ENCODE data around the gene SVIL. TPM values are rescaled to one million over a fixed set of nuclear protein-coding genes. Genes with fewer than 3 reads are reported as not detected.
"Not testable (repeated sequence)": the region's sequence is repeated elsewhere in the genome, so short reads cannot be mapped to it uniquely, and the experiment has no call there.

SVIL gene
- total RNA-seq, 2 experiments from 2014 or later = 9.4 to 12.0 TPM

DNA sequence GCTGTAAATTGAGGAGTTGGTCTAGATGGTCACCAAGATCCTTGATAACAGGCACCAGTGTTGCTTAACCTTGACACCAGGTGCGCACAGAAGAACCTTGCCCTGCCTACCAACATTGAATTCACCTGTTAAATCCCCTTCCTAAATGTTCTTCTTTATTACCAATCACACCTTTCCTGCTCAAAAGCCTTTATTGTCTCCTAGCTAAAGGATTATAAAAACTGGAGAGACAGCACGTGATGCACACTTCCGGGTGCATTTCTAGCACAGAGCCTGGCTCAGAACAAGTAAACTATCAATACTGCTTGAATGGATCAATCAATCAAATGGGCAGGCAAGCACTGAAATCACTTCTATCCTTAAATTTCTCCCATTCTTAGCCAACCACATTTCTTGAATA lies 56.3 kb downstream of the SVIL start:
- no peak overlapping the region for H3K4me3 Mint-ChIP-seq
- no peaks in the 10 kb centered on the region for H3K9me3 Mint-ChIP-seq
- no peaks in the 10 kb centered on the region for H3K36me3 Mint-ChIP-seq
- no peaks in the 10 kb centered on the region for H3K27me3 Mint-ChIP-seq
- CTCF ChIA-PET = interaction anchor here (0.9 kb wide), 1 partner anchor 12 kb away, joined by 3 read pairs; no protein-coding TSS in a partner anchor
- H3K4me1 Mint-ChIP-seq (ENCODE audit: low read depth) = peaks cover 9% of the 10 kb centered on the region
- no peak for DNase-seq
- POLR2A ChIA-PET = no interaction called here
- no peak overlapping the region for H3K27ac Mint-ChIP-seq
- intact Hi-C loops (cut with micrococcal nuclease) = no loop called here

GRCh38 chr10:29576681-29577080 lies 58.1 kb downstream of the SVIL start:
- ChIA-PET CTCF (interaction anchor here (0.7 kb wide), 1 partner anchor 167 kb away, joined by 5 read pairs; no protein-coding TSS in a partner anchor), POLR2A (no interaction called here)
- H3K4me3 Mint-ChIP-seq = no peak overlapping the region
- intact Hi-C loops (cut with micrococcal nuclease) = no loop called here
- H3K9me3 Mint-ChIP-seq = no peaks in the 10 kb centered on the region
- H3K27ac Mint-ChIP-seq = no peak overlapping the region
- H3K4me1 Mint-ChIP-seq (ENCODE audit: low read depth) = no peaks in the 10 kb centered on the region
- no peaks in the 10 kb centered on the region for H3K27me3 Mint-ChIP-seq
- H3K36me3 Mint-ChIP-seq = no peaks in the 10 kb centered on the region
- DNase-seq = no peak

GRCh38 chr10:29575098-29575455 lies 59.7 kb downstream of the SVIL start:
- no peak for DNase-seq
- no peak overlapping the region for H3K4me3 Mint-ChIP-seq
- no peak overlapping the region for H3K27ac Mint-ChIP-seq
- H3K36me3 Mint-ChIP-seq = no peaks in the 10 kb centered on the region
- no peaks in the 10 kb centered on the region for H3K27me3 Mint-ChIP-seq
- CTCF ChIA-PET = interaction anchor here (0.6 kb wide), 1 partner anchor 138 kb away, joined by 3 read pairs; no protein-coding TSS in a partner anchor
- intact Hi-C loops (cut with micrococcal nuclease) = no loop called here
- H3K9me3 Mint-ChIP-seq = no peaks in the 10 kb centered on the region
- POLR2A ChIA-PET = no interaction called here
- H3K4me1 Mint-ChIP-seq (ENCODE audit: low read depth) = no peaks in the 10 kb centered on the region

DNA sequence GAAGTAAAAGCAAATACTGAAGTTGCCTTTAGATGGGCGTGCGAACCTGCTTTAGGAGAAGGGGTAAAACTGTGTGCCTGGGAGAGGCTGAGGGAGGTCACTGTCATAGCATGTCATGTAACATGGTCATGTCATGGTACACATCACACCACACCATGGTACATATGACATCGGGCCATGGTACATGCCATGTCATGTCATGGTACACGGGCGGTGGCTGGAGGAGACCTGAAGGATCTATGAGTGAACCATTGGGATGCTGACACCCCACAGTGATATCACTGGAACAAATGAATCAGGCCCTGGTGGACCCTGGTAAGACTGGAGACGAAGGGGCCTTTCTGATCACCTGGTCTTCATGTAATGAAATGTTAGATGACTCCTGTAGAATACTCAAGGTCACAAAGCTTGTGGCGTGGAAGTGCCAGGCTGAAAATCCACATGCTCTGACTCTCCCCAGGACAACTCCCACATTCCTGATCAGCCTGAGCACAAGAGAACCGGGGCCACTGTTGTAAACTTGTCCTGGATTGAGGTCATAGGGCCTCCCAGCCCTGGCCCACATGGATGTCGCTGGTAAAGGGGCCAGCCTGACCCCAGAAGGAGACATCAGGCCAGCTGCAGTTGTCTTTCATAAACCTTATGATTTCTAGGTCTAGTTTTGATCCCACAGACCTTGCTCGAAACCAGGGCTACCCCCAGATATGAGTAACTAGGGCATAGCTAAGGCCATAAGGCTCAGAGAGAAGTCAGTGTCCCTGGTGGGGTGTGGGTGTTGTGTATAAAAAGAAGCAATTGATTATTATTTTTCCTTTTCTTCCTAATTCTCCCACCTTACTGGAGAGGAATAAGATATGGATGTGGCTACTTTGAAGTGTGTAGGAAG lies 60.3 kb downstream of the SVIL start:
- CTCF ChIA-PET; intact Hi-C loops (cut with micrococcal nuclease); H3K4me1 Mint-ChIP-seq (ENCODE audit: low read depth); H3K27me3 Mint-ChIP-seq; H3K36me3 Mint-ChIP-seq; H3K9me3 Mint-ChIP-seq; POLR2A ChIA-PET; DNase-seq; H3K27ac Mint-ChIP-seq; H3K4me3 Mint-ChIP-seq: not testable (repeated sequence)

DNA sequence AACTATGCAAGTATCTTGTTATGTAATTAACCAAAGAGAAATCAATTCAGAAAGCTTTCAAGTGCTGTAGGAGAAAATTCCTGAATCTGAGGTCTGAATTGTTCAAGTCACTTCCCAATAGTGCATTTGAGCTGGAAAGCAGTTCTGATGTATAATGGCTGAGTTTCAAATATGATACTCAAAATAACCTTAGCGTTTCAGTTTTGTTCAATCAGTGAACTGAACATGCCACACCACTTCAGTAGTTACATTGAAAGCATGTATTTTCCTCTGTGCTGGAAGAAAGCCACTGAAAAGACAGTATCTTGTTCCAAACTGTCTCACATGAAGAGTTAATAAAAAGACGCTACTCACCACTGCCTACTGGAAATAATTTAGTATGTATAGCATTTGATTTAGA lies 64.5 kb downstream of the SVIL start:
- DNase-seq; H3K4me3 Mint-ChIP-seq; intact Hi-C loops (cut with micrococcal nuclease); H3K36me3 Mint-ChIP-seq; H3K27me3 Mint-ChIP-seq; POLR2A ChIA-PET; H3K4me1 Mint-ChIP-seq (ENCODE audit: low read depth); H3K9me3 Mint-ChIP-seq; H3K27ac Mint-ChIP-seq: not testable (repeated sequence)
- CTCF ChIA-PET = interaction anchor here (1.4 kb wide), 1 partner anchor 56 kb away, joined by 3 read pairs; no protein-coding TSS in a partner anchor

GRCh38 chr10:29569795-29570194 lies 65.0 kb downstream of the SVIL start:
- H3K4me3 Mint-ChIP-seq = no peak overlapping the region
- no peaks in the 10 kb centered on the region for H3K27me3 Mint-ChIP-seq
- ChIA-PET CTCF (interaction anchor here (1.2 kb wide), 1 partner anchor 46 kb away, joined by 4 read pairs; no protein-coding TSS in a partner anchor), POLR2A (no interaction called here)
- H3K4me1 Mint-ChIP-seq (ENCODE audit: low read depth) = no peaks in the 10 kb centered on the region
- no peaks in the 10 kb centered on the region for H3K9me3 Mint-ChIP-seq
- H3K27ac Mint-ChIP-seq = no peak overlapping the region
- intact Hi-C loops (cut with micrococcal nuclease) = no loop called here
- DNase-seq = no peak
- no peaks in the 10 kb centered on the region for H3K36me3 Mint-ChIP-seq

- intact Hi-C loops (cut with micrococcal nuclease) = no loop called here
- Mint-ChIP-seq H3K9me3 (no peaks in the 10 kb centered on the region), H3K27me3 (no peaks in the 10 kb centered on the region), H3K4me1 (ENCODE audit: low read depth) (no peaks in the 10 kb centered on the region), H3K27ac (no peak overlapping the region), H3K36me3 (peaks cover 4% of the 10 kb centered on the region), H3K4me3 (no peak overlapping the region)
- ChIA-PET CTCF (no interaction called here), POLR2A (no interaction called here)
- DNase-seq = no peak
These were observed 67.8 kb downstream of the SVIL start for GRCh38 chr10:29567003-29567402.

DNA sequence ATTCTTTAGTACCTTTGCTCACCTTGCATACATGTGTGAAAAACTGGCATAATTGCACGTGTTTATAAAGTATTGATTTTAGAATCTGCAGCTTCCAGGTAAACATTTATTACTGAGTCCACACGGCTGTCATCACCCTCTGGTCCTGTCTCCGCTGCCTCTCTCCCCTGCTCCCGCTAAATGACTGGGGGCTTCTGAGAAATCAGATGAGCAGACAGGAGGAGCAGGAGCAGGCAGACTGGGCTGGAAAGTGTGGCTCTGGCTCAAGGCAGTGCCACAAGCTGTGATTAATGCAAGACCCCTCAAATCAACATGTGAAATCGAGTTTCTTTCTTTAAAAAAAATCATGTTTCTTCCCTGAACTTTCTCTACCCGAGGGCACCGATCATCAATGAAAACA lies 68.6 kb downstream of the SVIL start:
- H3K27me3 Mint-ChIP-seq; H3K36me3 Mint-ChIP-seq; CTCF ChIA-PET; H3K27ac Mint-ChIP-seq; DNase-seq; intact Hi-C loops (cut with micrococcal nuclease); H3K4me3 Mint-ChIP-seq; H3K4me1 Mint-ChIP-seq (ENCODE audit: low read depth); H3K9me3 Mint-ChIP-seq; POLR2A ChIA-PET: not testable (repeated sequence)

DNA sequence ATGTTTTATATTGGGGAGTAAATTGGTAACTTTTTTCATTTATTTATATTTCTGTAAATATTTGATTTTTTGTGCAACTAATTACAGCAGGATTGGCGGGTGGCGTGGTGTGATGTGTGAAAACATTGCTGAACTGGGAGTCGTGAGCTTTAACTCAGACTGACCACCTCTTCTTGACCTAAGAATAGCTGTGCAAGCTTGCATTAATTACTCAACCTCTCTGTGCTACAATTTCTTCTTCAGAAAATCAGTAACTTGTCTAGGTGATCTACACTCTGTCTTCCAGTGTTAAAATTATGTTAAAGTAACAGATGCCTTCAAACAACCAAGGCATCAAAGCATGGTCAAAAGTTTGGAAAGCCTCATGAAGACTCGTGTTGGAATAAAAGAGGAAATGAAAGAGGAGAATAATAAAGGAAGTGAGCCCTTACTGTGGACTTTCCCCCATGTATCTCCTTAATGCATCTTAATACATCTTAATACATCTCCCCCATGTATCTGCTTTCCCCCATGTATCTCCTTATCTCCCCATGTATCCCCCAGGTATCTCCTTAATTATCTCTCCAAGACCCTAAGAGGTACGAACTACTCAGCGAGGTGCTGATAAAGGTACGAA lies 71.2 kb downstream of the SVIL start:
- intact Hi-C loops (cut with micrococcal nuclease) = no loop called here
- H3K4me1 Mint-ChIP-seq (ENCODE audit: low read depth) = no peaks in the 10 kb centered on the region
- H3K4me3 Mint-ChIP-seq = no peak overlapping the region
- no peak for DNase-seq
- POLR2A ChIA-PET = no interaction called here
- H3K27me3 Mint-ChIP-seq = no peaks in the 10 kb centered on the region
- H3K36me3 Mint-ChIP-seq = peaks cover 9% of the 10 kb centered on the region
- no peaks in the 10 kb centered on the region for H3K9me3 Mint-ChIP-seq
- CTCF ChIA-PET = interaction anchor here (0.8 kb wide), 1 partner anchor 173 kb away, joined by 3 read pairs; no protein-coding TSS in a partner anchor
- H3K27ac Mint-ChIP-seq = no peak overlapping the region

GRCh38 chr10:29563006-29563405 lies 71.8 kb downstream of the SVIL start:
- H3K27me3 Mint-ChIP-seq; H3K27ac Mint-ChIP-seq; POLR2A ChIA-PET; DNase-seq; H3K4me1 Mint-ChIP-seq (ENCODE audit: low read depth); H3K36me3 Mint-ChIP-seq; intact Hi-C loops (cut with micrococcal nuclease); H3K9me3 Mint-ChIP-seq; H3K4me3 Mint-ChIP-seq: not testable (repeated sequence)
- CTCF ChIA-PET = interaction anchor here (0.8 kb wide), 1 partner anchor 173 kb away, joined by 3 read pairs; no protein-coding TSS in a partner anchor

DNA sequence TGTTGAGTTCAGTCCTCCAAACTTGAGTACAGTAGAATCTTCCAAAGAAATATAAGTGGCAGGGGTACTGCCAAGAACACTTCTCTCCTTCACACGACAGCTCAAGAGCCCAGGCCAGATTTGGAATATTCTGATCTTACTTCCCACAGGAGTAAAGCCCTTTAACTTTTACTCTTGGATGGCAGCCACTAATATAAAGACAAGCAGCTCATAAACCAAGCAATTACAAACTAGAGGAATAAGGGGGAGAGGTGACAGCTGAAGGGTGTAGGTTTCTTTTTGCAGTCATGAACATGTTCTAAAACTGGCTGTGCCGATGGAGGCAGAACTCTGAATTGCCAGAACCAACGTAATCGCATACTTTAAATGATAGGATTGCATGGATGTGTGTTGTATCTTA lies 74.8 kb downstream of the SVIL start:
- intact Hi-C loops (cut with micrococcal nuclease) = no loop called here
- H3K27me3 Mint-ChIP-seq = no peaks in the 10 kb centered on the region
- H3K4me1 Mint-ChIP-seq (ENCODE audit: low read depth) = no peaks in the 10 kb centered on the region
- no peaks in the 10 kb centered on the region for H3K9me3 Mint-ChIP-seq
- DNase-seq = no peak
- POLR2A ChIA-PET = no interaction called here
- H3K4me3 Mint-ChIP-seq = no peak overlapping the region
- CTCF ChIA-PET = no interaction called here
- H3K36me3 Mint-ChIP-seq = peaks cover 11% of the 10 kb centered on the region
- no peak overlapping the region for H3K27ac Mint-ChIP-seq

DNA sequence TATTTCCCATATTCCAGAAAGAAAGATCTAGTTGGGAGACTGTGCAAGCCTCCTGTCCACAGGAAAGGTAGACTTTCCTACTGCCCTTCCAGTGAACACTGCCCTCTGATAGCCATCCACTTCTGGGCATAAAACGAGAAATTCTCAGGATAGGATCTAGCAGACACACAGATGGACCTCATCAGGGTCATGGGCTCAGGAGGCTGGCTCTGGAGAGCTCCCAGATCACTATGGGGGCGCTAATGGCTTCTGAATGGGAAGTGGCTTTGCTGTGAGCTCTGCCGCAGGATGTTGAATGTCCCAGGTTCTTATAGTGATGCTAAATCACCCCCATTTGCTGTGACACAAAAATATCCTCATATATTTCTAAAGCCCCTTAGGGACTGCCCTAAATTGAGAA lies 77.1 kb downstream of the SVIL start:
- intact Hi-C loops (cut with micrococcal nuclease) = no loop called here
- no peak overlapping the region for H3K27ac Mint-ChIP-seq
- CTCF ChIA-PET = no interaction called here

More for the DNA sequence above, 77.1 kb downstream of the SVIL start:
- Mint-ChIP-seq H3K4me3 (no peak overlapping the region), H3K36me3 (peaks cover 17% of the 10 kb centered on the region), H3K4me1 (ENCODE audit: low read depth) (no peaks in the 10 kb centered on the region), H3K27me3 (no peaks in the 10 kb centered on the region), H3K9me3 (no peaks in the 10 kb centered on the region)
- DNase-seq = no peak
- POLR2A ChIA-PET = no interaction called here
